Osteocyte (in vitro differentiated cells): ENCODE measurements around the gene NMRK1. TPM values are rescaled to one million over a fixed set of nuclear protein-coding genes. Genes with fewer than 3 reads are reported as not detected.

Experiments used
- DNase-seq: peaks from one replicate; pipeline ENCODE4 v3.0.0; 2021; ENCODE audit warnings: mixed read lengths; ENCODE audit not compliant: unreplicated experiment; ENCODE audit errors: extremely low spot score
- H3K27ac Mint-ChIP-seq: one replicate; pipeline ENCODE4 v1.8.0; 2021; ENCODE audit warnings: mild to moderate bottlenecking, mixed read lengths; ENCODE audit not compliant: unreplicated experiment
- H3K27me3 Mint-ChIP-seq: one replicate; pipeline ENCODE4 v1.8.0; 2021; ENCODE audit warnings: mixed read lengths; ENCODE audit not compliant: unreplicated experiment
- H3K36me3 Mint-ChIP-seq: one replicate; pipeline ENCODE4 v1.8.0; 2021; ENCODE audit warnings: mixed read lengths; ENCODE audit not compliant: unreplicated experiment
- H3K4me1 Mint-ChIP-seq: one replicate; pipeline ENCODE4 v1.8.0; 2021; ENCODE audit warnings: mixed read lengths; ENCODE audit not compliant: unreplicated experiment
- H3K4me3 Mint-ChIP-seq: one replicate; pipeline ENCODE4 v1.8.0; 2021; ENCODE audit warnings: mild to moderate bottlenecking, moderate library complexity, mixed read lengths; ENCODE audit not compliant: unreplicated experiment
- H3K9me3 Mint-ChIP-seq: one replicate; pipeline ENCODE4 v1.8.0; 2021; ENCODE audit warnings: mixed read lengths; ENCODE audit not compliant: unreplicated experiment
- total RNA-seq: library from RNA; stranded (reverse); gene quantifications from 2 replicates; pipeline ENCODE4 v1.2.1, GENCODE V29; 2021
- TF ChIP-seq, protein P1 (sequence below): fragments of 200-600 bp; sonication (generic); IDR thresholded peaks from 2 replicates; pipeline ENCODE4 v1.5.0; 2021; ENCODE audit warnings: antibody characterized with exemption, mild to moderate bottlenecking, moderate library complexity

NMRK1 gene
- total RNA-seq, 1 donor from 2014 or later = 11.4 TPM

DNA sequence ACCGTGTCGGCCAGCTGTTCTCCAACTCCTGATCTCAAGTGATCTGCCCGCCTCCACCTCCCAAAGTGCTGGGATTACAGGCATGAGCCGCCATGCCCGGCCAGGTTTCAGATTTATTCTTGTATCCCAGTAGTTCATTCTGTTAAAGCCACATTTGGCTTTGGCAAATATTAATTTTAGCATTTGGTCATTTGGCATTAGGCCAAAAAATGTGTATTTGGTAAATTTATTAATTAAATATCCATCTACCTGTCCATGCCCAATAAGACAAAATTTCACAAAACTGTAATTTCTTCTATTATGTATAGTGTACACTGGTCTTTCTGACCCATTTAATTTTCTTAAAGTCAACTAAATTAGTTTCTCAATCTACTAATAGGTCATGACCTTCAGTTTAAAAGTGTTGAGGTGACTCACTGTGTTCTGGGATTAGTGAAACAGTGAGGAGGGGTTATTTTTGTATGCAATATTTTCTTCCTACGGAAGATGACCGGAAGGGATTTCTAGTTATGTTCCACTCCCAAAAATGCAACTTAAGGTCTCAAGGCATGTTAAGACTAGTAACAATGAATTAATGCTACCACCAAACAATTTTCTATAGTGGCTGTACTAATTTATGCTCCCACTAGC is 21.4 kb upstream of the NMRK1 start:
- Mint-ChIP-seq H3K4me1 (peaks cover 17% of the 10 kb centered on the region), H3K9me3 (no peaks in the 10 kb centered on the region), H3K4me3 (no peak overlapping the region), H3K27ac (no peak overlapping the region), H3K27me3 (no peaks in the 10 kb centered on the region), H3K36me3 (no peaks in the 10 kb centered on the region)
- no peak for DNase-seq
- TF ChIP-seq, protein P1, sequence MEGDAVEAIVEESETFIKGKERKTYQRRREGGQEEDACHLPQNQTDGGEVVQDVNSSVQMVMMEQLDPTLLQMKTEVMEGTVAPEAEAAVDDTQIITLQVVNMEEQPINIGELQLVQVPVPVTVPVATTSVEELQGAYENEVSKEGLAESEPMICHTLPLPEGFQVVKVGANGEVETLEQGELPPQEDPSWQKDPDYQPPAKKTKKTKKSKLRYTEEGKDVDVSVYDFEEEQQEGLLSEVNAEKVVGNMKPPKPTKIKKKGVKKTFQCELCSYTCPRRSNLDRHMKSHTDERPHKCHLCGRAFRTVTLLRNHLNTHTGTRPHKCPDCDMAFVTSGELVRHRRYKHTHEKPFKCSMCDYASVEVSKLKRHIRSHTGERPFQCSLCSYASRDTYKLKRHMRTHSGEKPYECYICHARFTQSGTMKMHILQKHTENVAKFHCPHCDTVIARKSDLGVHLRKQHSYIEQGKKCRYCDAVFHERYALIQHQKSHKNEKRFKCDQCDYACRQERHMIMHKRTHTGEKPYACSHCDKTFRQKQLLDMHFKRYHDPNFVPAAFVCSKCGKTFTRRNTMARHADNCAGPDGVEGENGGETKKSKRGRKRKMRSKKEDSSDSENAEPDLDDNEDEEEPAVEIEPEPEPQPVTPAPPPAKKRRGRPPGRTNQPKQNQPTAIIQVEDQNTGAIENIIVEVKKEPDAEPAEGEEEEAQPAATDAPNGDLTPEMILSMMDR = no peak

DNA sequence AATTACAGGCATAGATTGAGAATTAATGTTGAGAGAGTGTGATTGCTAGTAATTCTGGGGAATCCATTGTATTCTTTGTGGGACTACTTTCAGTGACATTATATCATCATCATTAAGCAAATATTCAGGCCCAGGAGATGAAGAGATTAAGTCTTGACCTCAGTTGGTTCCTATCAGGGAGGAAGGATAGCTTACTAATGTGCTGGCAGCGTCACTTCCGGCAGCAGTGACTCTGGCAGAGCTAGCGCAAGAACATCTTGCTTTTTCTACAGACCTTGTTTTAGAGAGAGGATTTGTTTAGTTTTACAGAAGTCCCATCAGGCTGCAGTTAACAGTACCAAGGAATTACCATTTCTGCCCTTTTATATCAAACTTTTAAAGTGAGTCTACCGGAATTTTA is 20.6 kb upstream of the NMRK1 start:
- no peak for DNase-seq

DNA sequence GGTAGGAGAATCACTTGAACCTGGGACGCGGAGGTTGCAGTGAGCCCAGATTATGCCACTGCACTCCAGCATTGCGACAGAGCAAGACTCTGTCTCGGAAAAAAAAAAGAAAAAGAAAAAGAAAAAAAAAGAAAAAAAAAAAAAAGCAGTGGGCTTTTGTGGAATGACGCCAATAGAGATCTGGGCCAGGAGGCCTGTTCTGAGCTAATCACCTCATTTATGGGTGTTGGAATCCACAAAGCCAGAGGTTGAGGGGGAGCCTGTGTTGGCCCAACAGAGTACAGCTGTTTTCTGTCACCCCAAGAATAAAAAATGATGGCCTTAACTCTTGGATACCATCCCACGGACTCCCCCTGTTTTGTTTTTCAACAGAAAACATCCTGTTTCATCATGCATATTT is 18.9 kb upstream of the NMRK1 start:
- no peak for DNase-seq
- Mint-ChIP-seq H3K9me3 (no peaks in the 10 kb centered on the region), H3K27me3 (no peaks in the 10 kb centered on the region), H3K4me3 (no peak overlapping the region), H3K27ac (no peak overlapping the region), H3K4me1 (peaks cover 17% of the 10 kb centered on the region), H3K36me3 (no peaks in the 10 kb centered on the region)
- TF ChIP-seq, protein P1 = no peak

More for the DNA sequence above, 20.6 kb upstream of the NMRK1 start:
- Mint-ChIP-seq H3K9me3 (no peaks in the 10 kb centered on the region), H3K27me3 (no peaks in the 10 kb centered on the region), H3K27ac (no peak overlapping the region), H3K4me3 (no peak overlapping the region), H3K4me1 (peaks cover 17% of the 10 kb centered on the region), H3K36me3 (no peaks in the 10 kb centered on the region)
- TF ChIP-seq, protein P1 = no peak

DNA sequence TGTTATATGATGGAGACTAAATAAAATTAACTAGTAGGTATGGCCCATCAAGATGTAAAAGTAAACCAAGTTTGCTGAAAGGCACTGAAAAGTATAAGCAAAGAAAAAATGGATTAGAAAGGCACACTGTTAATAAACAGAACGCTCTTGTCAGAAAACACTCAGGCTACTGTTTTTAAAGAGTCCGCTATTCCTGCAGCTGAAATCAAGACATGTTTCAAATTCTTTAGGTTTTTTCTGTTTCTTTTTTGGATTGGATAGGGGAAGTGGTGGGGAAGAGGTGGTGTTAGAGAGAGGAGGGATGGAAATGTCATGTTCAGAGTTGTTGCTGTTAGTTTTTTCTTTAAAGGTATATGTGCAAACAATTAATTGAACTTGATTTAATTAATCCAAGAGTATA is 17.9 kb upstream of the NMRK1 start:
- H3K27ac Mint-ChIP-seq = peak overlapping the region; percentile 51
- no peaks in the 10 kb centered on the region for H3K36me3 Mint-ChIP-seq
- H3K4me3 Mint-ChIP-seq = no peak overlapping the region
- DNase-seq = no peak
- peaks cover 16% of the 10 kb centered on the region for H3K4me1 Mint-ChIP-seq
- TF ChIP-seq, protein P1 = no peak
- no peaks in the 10 kb centered on the region for H3K27me3 Mint-ChIP-seq
- H3K9me3 Mint-ChIP-seq = no peaks in the 10 kb centered on the region

DNA sequence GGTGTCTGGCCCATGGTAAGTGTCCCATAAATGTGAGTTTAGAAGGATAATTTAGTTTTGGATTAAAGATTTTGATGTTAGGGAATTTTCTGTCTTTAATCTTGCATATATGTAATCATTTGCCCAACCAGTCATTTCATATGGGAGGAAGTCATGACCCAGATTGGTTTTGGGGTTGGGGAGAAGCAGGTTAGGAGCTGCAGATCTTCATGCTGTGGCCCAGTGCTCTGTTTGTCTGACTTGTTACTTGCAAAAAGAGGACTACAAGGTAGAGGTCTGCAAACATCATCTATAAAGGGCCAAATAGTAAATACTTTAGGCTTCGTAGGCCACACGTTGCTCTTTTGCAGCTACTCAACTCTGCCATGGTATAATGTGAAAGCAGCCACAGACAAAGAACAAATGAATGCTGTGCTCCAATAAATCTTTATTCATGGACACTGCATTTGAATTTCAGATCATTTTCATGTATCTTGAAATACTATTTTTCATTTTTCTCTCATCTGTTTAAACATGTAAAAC is 17.1 kb upstream of the NMRK1 start:
- Mint-ChIP-seq H3K36me3 (no peaks in the 10 kb centered on the region), H3K27me3 (no peaks in the 10 kb centered on the region), H3K27ac (no peak overlapping the region), H3K9me3 (no peaks in the 10 kb centered on the region), H3K4me1 (peaks cover 16% of the 10 kb centered on the region), H3K4me3 (no peak overlapping the region)
- TF ChIP-seq, protein P1 = no peak
- no peak for DNase-seq
